ENCODE results near the gene TEX22.
"Not testable (repeated sequence)": the region's sequence is repeated elsewhere in the genome, so short reads cannot be mapped to it uniquely, and the experiment has no call there.

TEX22 gene

DNA sequence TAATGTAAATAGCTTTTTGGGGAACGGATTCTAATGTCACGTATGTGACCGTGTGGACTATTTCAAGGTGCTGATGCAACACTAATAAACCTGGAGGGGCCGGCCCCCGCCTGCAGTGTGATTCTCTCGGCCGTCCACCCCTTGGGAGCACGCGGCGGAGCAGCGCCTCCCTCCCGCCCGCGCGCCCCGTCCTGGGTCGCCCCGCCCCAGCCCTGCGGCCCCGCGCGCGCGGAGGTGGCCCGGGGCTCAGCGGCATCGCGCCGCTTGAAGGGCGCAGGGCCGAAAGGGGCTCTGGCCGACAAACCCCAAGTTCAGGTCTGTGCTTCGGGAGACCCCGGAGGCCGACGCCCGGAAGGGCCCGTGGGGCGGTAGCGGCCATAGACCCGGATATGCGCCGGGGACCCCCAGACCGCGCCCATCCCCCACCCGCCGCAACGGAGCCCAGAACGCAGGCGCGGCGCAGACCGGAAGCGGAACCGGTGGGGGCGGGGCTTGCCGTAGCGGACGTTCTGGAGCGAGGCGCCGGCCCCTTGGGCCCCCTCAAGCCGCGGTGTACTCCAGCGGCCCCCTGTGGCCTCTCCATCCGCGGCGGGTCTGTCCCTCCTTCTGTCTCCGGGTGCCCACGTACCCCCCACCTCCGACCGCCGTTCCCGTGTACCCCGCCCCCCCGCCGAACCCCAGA lies at the start of gene TEX22:
TSS of gene TEX22 (plus strand) at position 495 of the 682 bp plus-strand sequence. CDS start 803 bp downstream, outside the sequence.
- DNase-seq (ENCODE audit: low read depth) = peak; percentile 19

GRCh38 chr14:105348945-105349699 lies 49.2 kb upstream of the TEX22 start:
- no peak for DNase-seq (ENCODE audit: low read depth)

DNA sequence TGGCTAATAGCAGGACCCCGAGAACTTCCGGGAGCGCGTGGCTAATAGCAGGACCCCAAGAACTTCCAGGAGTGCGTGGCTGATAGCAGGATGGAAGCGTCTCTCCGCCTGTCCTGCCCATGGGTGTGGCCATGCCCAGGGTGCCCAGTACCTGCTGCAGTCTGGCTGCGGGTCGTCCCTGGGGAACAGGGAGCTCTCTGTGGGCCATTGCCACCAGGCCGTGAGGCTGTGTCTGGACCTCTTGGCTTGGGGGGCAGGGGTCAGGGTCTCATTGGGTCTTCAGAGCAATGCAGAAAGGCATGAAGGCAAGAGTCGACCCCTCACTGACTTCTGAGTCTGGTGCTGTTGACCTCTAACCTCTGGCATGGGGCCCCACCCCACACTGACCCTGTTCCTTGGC lies 48.3 kb upstream of the TEX22 start:
- DNase-seq (ENCODE audit: low read depth) = no peak

GRCh38 chr14:105350450-105351244 lies 47.7 kb upstream of the TEX22 start:
- no peak for DNase-seq (ENCODE audit: low read depth)

DNA sequence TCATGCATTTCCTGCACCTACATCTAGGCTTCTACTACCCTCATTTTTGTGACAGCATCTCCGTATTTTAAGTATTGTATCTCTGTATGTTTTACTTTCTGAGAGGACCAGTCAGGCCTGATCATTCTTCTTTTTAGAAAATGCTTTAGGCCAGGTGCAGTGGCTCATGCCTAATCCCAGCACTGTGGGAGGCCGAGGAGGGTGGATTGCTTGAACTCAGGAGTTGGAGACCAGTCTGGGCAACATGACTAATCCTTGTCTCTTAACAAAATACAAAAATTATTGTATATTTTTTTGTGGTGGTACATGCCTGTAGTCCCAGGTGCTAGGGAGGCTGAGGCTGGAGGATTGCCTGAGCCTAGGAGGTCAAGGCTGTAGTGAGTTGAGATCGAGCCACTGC lies 46.9 kb upstream of the TEX22 start:
- no peak for DNase-seq (ENCODE audit: low read depth)

DNA sequence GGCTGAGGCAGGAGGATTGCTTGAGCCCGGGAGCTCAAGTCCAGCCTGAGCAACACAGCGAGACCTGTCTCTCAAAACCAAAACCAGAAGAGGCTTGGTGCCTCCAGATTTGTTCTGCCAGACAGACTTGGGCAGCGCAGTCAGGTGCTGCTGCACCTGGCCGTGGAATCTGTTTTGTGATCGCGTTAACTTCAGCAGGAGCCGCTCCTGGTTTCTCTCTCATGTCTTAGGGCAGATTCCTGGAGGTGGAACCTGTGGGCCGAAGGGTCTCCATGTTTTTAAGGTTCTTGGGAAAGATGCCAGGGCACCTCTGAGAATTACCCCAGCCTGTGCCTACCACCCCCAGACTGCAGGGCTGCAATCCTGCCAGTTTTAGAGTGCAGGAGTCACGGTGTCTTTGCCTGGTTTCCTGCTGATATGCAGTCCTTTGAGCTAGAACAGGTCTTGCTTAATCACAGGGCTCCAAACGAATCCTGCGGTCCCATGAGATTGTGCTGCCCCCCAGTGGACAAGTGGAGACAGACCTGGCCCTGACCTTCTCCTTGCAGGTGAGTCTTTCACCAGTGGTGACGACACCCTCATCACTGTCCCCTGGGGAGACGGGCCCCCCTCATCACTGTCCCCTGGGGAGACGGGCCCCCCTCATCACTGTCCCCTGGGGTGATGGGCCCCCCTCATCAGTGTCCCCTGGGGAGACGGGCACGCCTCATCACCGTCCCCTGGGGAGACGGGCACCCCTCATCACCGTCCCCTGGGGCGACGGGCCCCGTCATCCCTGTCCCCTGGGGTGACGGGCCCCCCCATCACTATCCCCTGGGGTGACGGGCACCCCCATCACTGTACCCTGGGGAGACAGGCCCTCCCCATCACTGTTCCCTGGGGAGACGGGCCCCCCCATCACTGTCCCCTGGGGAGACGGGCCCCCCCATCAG lies 46.2 kb upstream of the TEX22 start:
- DNase-seq (ENCODE audit: low read depth) = peak; percentile 65

DNA sequence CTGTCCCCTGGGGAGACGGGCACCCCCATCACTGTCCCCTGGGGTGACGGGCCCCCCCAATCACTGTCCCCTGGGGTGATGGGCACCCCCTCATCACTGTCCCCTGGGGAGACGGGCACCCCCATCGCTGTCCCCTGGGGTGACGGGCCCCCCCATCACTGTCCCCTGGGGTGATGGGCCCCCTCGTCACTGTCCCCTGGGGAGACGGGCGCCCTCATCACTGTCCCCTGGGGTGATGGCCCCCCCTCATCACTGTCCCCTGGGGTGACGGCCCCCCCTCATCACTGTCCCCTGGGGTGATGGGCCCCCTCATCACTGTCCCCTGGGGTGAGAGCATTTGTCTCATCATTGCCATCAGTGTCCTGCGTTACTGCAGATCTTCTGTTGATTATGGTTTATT lies 45.2 kb upstream of the TEX22 start:
- no peak for DNase-seq (ENCODE audit: low read depth)

DNA sequence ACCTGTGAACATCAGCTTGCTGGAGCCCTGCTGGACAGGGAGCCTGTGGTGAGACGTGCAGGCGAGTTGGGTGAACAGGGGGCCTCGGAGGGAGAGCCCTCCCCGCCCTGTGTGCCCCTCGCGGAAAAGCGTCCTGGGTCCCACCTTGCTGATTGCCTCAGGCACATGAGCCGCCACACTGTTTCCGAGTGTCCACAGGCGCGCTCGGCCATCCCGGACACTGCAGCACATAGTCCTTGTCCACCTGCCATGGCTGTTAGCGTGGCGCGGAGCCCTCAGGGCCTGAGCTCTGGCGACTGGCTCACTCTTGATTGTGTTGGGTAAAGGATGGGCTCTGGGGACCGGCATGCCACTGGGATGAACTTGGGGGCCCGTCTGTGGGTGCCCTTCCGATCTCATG lies 43.8 kb upstream of the TEX22 start:
- no peak for DNase-seq (ENCODE audit: low read depth)

- DNase-seq (ENCODE audit: low read depth) = no peak
These were observed 43.2 kb upstream of the TEX22 start for GRCh38 chr14:105355049-105355575.

DNA sequence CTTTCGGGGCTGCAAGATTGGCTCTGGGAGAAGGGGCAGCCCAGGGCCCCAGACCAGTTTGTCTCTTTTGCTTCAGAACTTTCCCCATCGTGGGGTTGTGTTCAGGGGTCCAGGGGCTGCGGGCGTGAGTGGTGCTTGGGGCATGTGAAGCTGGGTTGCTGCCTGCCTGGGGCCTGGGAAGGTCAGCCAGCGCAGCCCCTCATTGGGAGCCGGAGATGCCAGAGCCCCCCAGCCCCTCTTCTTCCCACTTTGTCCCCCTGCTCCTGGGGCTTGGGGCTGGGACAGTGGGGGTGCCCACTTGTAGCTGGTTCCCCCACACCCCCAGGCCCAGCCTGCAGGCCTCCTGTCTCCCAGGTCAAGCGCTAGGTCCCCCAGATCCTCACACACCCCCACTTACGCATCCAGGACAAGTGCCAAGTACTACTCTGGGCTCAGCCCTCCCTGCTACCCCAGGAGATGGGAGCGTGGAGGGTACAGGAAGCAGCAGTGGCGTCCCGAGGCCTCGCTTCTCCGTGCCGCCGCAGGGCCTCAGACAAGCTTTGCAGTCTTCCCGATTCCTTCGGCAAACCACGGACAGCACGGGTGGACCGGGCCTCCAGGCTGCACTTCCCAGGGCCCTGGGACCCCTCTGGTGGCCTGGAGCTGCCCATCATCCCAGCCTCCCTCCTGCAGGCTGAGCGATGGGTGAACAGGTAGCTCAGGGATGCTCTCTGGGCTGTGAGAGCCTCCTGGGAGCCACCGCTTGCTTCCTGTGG lies 42.3 kb upstream of the TEX22 start:
- DNase-seq (ENCODE audit: low read depth) = no peak

- DNase-seq (ENCODE audit: low read depth) = no peak
These were observed 41.4 kb upstream of the TEX22 start for GRCh38 chr14:105356927-105357326.

DNA sequence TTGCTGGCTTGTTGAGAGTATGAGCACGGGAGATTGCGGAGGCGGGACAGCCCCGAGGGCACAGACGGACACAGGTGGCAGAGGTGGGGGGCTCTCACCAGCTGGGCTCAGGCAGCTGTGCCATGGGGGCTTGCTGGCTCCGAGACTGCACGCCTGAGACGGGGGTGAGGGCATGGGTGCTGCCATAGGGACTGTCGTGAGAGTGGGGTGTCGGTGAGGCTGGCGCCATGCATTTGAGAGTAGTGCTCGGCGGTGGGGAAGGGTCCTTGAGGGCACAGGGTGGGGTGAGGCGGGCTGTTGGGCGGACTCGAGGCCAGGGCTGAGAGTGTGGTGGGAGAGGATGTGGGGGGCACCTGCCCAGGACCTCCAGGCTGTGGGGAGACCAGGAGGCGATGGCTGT lies 40.7 kb upstream of the TEX22 start:
- no peak for DNase-seq (ENCODE audit: low read depth)

- no peak for DNase-seq (ENCODE audit: low read depth)
These were observed 40.0 kb upstream of the TEX22 start for GRCh38 chr14:105358140-105358846.

DNA sequence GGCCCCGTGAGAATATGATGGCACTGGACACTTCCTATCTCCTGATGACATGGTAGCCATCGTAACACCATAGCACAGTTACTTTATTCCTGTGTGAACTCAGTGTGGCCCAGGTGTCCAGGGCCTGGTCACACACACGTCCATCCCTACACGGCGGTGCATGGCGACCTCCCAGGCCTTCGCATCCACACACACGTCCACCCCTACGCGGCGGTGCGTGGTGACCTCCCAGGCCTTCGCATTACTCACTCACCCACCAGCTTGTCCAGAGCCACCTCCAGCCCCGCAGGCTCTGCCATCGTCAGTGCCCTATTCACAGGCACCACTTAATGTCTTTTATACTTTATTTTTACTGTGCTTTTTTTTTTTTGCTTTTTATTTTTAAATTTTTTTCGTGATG lies 39.4 kb upstream of the TEX22 start:
- no peak for DNase-seq (ENCODE audit: low read depth)

DNA sequence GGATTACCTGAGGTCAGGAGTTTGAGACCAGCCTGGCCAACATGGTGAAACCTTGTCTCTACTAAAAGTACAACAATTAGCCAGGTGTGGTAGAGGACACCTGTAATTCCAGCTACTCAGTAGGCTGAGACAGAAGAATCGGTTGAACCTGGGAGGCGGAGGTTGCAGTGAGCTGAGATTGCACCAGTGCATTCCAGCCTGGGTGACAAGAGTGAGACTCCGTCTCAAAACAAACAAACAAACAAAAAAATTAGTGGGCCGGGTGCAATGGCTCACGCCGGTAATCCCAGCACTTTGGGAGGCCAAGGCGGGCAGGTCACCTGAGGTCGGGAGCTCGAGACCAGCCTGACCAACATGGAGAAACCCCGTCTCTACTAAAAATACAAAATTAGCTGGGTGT lies 36.9 kb upstream of the TEX22 start:
- DNase-seq (ENCODE audit: low read depth) = not testable (repeated sequence)

DNA sequence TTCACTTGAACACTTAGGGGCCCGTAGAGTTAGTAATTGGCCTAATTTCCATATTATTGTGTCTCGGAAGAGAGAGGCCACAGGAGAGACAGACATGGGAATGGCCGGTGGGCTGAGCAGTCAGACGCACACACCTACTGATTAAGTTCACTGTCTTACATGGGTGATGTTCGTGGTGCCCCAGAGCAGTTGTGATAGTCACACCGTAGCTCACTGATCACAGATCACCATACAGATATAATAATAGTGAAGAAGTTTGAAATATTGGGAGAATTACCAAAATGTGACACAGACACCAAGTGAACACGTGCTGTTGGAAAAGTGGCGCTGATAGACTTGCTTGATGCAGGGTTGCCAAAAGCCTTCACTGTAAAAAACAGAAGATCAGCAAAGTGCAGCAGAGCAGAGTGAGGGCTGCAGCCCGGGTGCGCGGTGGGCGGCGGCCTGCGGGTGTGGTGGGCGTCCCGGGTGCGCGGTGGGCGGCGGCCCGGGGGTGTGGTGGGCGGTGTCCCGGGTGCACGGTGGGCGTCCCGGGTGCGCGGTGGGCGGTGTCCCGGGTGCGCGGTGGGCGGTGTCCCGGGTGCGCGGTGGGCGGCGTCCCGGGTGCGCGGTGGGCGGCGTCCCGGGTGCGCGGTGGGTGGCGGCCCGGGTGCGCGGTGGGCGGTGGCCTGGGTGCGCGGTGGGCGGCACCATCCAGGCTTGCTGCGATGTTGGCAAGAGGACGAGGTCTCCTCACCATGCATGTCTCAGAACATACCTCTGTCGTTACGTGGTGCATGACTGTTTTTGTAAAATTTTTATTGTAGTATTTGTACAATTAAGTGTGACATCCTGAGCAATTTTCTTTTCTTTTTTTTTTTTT lies 34.3 kb upstream of the TEX22 start:
- DNase-seq (ENCODE audit: low read depth) = peak; percentile 23

GRCh38 chr14:105365101-105365500 lies 33.2 kb upstream of the TEX22 start:
- no peak for DNase-seq (ENCODE audit: low read depth)

GRCh38 chr14:105365681-105366080 lies 32.7 kb upstream of the TEX22 start:
- DNase-seq (ENCODE audit: low read depth) = no peak

All from non-pigmented ciliary epithelial cell (primary cell).